Endothelial cell (in vitro differentiated cells): Measurements from ENCODE around the gene SPRR4. TPM values are rescaled to one million over a fixed set of nuclear protein-coding genes. Genes with fewer than 3 reads are reported as not detected.

ENCODE experiments used
- DNase-seq: peaks from one replicate; pipeline ENCODE4 v3.0.0; 2021; ENCODE audit warnings: low spot score
- H3K27ac Mint-ChIP-seq: one replicate; pipeline ENCODE4 v1.8.0; 2021; ENCODE audit warnings: mixed read lengths, inconsistent platforms; ENCODE audit not compliant: unreplicated experiment
- H3K27me3 Mint-ChIP-seq: one replicate; pipeline ENCODE4 v1.8.0; 2021; ENCODE audit warnings: mild to moderate bottlenecking, moderate library complexity, mixed read lengths, inconsistent platforms; ENCODE audit not compliant: unreplicated experiment
- H3K36me3 Mint-ChIP-seq: one replicate; pipeline ENCODE4 v1.8.0; 2021; ENCODE audit warnings: mild to moderate bottlenecking, low read depth, mixed read lengths, inconsistent platforms; ENCODE audit not compliant: unreplicated experiment
- H3K4me1 Mint-ChIP-seq: one replicate; pipeline ENCODE4 v1.8.0; 2021; ENCODE audit warnings: mild to moderate bottlenecking, mixed read lengths, inconsistent platforms; ENCODE audit not compliant: unreplicated experiment
- H3K4me3 Mint-ChIP-seq: one replicate; pipeline ENCODE4 v1.8.0; 2021; ENCODE audit warnings: mild to moderate bottlenecking, mixed read lengths, inconsistent platforms; ENCODE audit not compliant: unreplicated experiment
- H3K9me3 Mint-ChIP-seq: one replicate; pipeline ENCODE4 v1.8.0; 2021; ENCODE audit warnings: mixed read lengths, inconsistent platforms; ENCODE audit not compliant: unreplicated experiment
- long read RNA-seq: library from polyadenylated mRNA; unstranded; transcript quantifications from one replicate; pipeline ENCODE4 v2.0.0, GENCODE V29; 2020; ENCODE audit not compliant: unreplicated experiment
- total RNA-seq: library from RNA; stranded (reverse); fragmentation: NEBNext Ultra II Directional; extraction: Animal tissue kit (Norgen Biotek cat#: 25700); gene quantifications from one replicate; pipeline ENCODE4 v1.2.1, GENCODE V29; 2021; ENCODE audit not compliant: unreplicated experiment
- TF ChIP-seq, protein P1 (sequence below): fragments of 200-600 bp; sonication (generic); IDR thresholded peaks from one replicate; pipeline ENCODE4 v1.5.0; 2021; ENCODE audit warnings: antibody characterized with exemption; ENCODE audit not compliant: unreplicated experiment

The SPRR4 gene, protein sequence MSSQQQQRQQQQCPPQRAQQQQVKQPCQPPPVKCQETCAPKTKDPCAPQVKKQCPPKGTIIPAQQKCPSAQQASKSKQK
- not detected for total RNA-seq
- long read RNA-seq, result 0 reads

DNA sequence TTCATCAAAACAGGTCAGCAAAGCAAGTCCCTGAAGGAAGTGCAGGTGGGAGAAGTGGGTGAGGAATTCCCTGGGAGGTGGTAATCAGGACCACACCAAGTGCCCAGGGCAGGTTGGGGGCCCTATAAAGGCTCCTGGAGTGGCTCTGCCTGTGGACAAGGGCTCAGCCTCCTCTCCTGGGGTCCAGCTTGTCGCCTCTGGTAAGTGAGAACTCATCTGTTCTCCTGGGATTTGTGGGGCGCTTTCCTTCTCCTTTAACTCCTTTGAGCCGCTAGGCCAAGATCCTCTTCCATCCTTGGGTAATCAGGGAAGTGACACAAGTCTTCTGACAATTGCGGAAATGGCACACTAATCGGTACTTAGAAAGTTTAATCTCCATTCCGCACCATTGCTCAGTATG is at the start of gene SPRR4:
Gene SPRR4, plus strand, starts transcription at position 154 of the 400 bp plus-strand sequence. CDS start 1,243 bp downstream, outside the sequence.
- Mint-ChIP-seq H3K4me3 (no peak within 1 kb of the TSS), H3K9me3 (no peaks in the 10 kb centered on the region), H3K27ac (no peak within 1 kb of the TSS), H3K27me3 (peaks cover 2% of the 10 kb centered on the region), H3K4me1 (no peaks in the 10 kb centered on the region), H3K36me3 (no peaks in the 10 kb centered on the region)
- TF ChIP-seq, protein P1, sequence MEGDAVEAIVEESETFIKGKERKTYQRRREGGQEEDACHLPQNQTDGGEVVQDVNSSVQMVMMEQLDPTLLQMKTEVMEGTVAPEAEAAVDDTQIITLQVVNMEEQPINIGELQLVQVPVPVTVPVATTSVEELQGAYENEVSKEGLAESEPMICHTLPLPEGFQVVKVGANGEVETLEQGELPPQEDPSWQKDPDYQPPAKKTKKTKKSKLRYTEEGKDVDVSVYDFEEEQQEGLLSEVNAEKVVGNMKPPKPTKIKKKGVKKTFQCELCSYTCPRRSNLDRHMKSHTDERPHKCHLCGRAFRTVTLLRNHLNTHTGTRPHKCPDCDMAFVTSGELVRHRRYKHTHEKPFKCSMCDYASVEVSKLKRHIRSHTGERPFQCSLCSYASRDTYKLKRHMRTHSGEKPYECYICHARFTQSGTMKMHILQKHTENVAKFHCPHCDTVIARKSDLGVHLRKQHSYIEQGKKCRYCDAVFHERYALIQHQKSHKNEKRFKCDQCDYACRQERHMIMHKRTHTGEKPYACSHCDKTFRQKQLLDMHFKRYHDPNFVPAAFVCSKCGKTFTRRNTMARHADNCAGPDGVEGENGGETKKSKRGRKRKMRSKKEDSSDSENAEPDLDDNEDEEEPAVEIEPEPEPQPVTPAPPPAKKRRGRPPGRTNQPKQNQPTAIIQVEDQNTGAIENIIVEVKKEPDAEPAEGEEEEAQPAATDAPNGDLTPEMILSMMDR, result no peak
- no peak for DNase-seq

GRCh38 chr1:152924191-152924590 is 46.3 kb upstream of the SPRR4 start:
- Mint-ChIP-seq H3K9me3 (no peaks in the 10 kb centered on the region), H3K4me3 (no peak overlapping the region)
- TF ChIP-seq, protein P1, result no peak

GRCh38 chr1:152926091-152926490 is 44.4 kb upstream of the SPRR4 start:
- no peak overlapping the region for H3K4me3 Mint-ChIP-seq
- no peaks in the 10 kb centered on the region for H3K4me1 Mint-ChIP-seq
- peaks cover 4% of the 10 kb centered on the region for H3K36me3 Mint-ChIP-seq
- DNase-seq, result no peak
- no peaks in the 10 kb centered on the region for H3K9me3 Mint-ChIP-seq
- H3K27me3 Mint-ChIP-seq, result no peaks in the 10 kb centered on the region
- H3K27ac Mint-ChIP-seq, result no peak overlapping the region
- TF ChIP-seq, protein P1, result no peak

More at GRCh38 chr1:152924191-152924590, 46.3 kb upstream of the SPRR4 start:
- H3K4me1 Mint-ChIP-seq, result no peaks in the 10 kb centered on the region
- DNase-seq, result no peak
- H3K27ac Mint-ChIP-seq, result no peak overlapping the region
- H3K36me3 Mint-ChIP-seq, result peaks cover 4% of the 10 kb centered on the region
- no peaks in the 10 kb centered on the region for H3K27me3 Mint-ChIP-seq

GRCh38 chr1:152928671-152929070 is 41.8 kb upstream of the SPRR4 start:
- Mint-ChIP-seq H3K9me3 (no peaks in the 10 kb centered on the region), H3K4me3 (no peak overlapping the region), H3K4me1 (no peaks in the 10 kb centered on the region), H3K36me3 (peaks cover 4% of the 10 kb centered on the region), H3K27ac (no peak overlapping the region), H3K27me3 (no peaks in the 10 kb centered on the region)
- DNase-seq, result no peak
- TF ChIP-seq, protein P1, result no peak

GRCh38 chr1:152932170-152932811 is 38.2 kb upstream of the SPRR4 start:
- H3K27ac Mint-ChIP-seq, result no peak overlapping the region
- TF ChIP-seq, protein P1, result no peak
- no peaks in the 10 kb centered on the region for H3K9me3 Mint-ChIP-seq
- H3K4me1 Mint-ChIP-seq, result no peaks in the 10 kb centered on the region
- no peak overlapping the region for H3K4me3 Mint-ChIP-seq
- peaks cover 3% of the 10 kb centered on the region for H3K27me3 Mint-ChIP-seq
- no peaks in the 10 kb centered on the region for H3K36me3 Mint-ChIP-seq
- DNase-seq, result no peak
